H1 (cell line): ENCODE results near the gene RPLP2. TPM values are rescaled to one million over a fixed set of nuclear protein-coding genes. Genes with fewer than 3 reads are reported as not detected.
A peak's percentile ranks its signal among the peaks of the same experiment; 100 is the strongest.

Experiments used
- CEBPB ChIP-seq: IDR thresholded peaks from 2 replicates; pipeline ENCODE4 v1.6.1; 2012; ENCODE audit warnings: low read depth, low read length
- CHD1 ChIP-seq: IDR thresholded peaks from 2 replicates; pipeline ENCODE4 v1.6.1; 2012; ENCODE audit warnings: low read depth, low read length, improper control_type of control experiment
- CREB1 ChIP-seq: IDR thresholded peaks from 2 replicates; pipeline ENCODE4 v1.6.1; 2012; ENCODE audit warnings: inconsistent platforms
- HDAC2 ChIP-seq, 2 experiments: fragments of 300-600 bp in 1 of 2; sonication (generic) in 1 of 2; IDR thresholded peaks; 2 replicates each; pipeline ENCODE4 v1.6.1; 2011 to 2012; ENCODE audit warnings: low read depth in 2 of 2, low read length in 2 of 2, mild to moderate bottlenecking in 2 of 2, moderate library complexity in 2 of 2, borderline replicate concordance in 1 of 2, inconsistent platforms in 1 of 2
- NRF1 ChIP-seq: IDR thresholded peaks from 2 replicates; pipeline ENCODE4 v1.6.1; 2011; ENCODE audit warnings: mild to moderate bottlenecking, low read depth, low read length, improper control_type of control experiment
- SAP30 ChIP-seq: fragments of 300-600 bp; sonication (generic); IDR thresholded peaks from 2 replicates; pipeline ENCODE4 v1.7.1; 2012; ENCODE audit warnings: low read length, moderate library complexity, mild to moderate bottlenecking, inconsistent platforms; ENCODE audit not compliant: insufficient read depth, insufficient replicate concordance
- SP1 ChIP-seq: IDR thresholded peaks from 2 replicates; pipeline ENCODE4 v1.6.1; 2011; ENCODE audit warnings: low read depth, low read length
- SP2 ChIP-seq: IDR thresholded peaks from 2 replicates; pipeline ENCODE4 v1.6.1; 2012; ENCODE audit warnings: mild to moderate bottlenecking, low read length, inconsistent platforms
- SUZ12 ChIP-seq: fragments of 200-600 bp; sonication (generic); IDR thresholded peaks from 2 replicates; pipeline ENCODE4 v1.6.1; 2012; ENCODE audit warnings: mild to moderate bottlenecking, inconsistent platforms, low read length, moderate library complexity, mixed read lengths
- polyA plus RNA-seq, 7 experiments: library from polyadenylated mRNA; depleted of rRNA in 3 of 7; stranded (reverse) in 5 of 7; unstranded in 2 of 7; fragments of >200 nt in 5 of 7; fragments of 200-250 nt in 2 of 7; gene quantifications; 1 replicate in 5 of 7; 2 replicates in 1 of 7; 4 replicates in 1 of 7; pipeline versions ENCODE4 v1.2.1 to v1.2.3, GENCODE V29; 2011 to 2013; ENCODE audit warnings: missing spikeins in 2 of 7, mixed read lengths in 2 of 7
- total RNA-seq: library from RNA; stranded (reverse); fragmentation: NEBNext Ultra II Directional; extraction: Animal tissue kit (Norgen Biotek cat#: 25700); gene quantifications from 2 replicates; pipeline ENCODE4 v1.2.1, GENCODE V29; 2021
- TF ChIP-seq, protein P1 (sequence below): IDR thresholded peaks from 2 replicates; pipeline ENCODE4 v1.6.1; 2011; ENCODE audit warnings: low read depth, mild to moderate bottlenecking, low read length; ENCODE audit not compliant: insufficient read depth

Gene RPLP2
- total and polyA plus RNA-seq, 2 of the 8 experiments (the other 6 are each of a cell fraction or from before 2014, with no cell fraction given), result 1,789 to 2,106 TPM

DNA sequence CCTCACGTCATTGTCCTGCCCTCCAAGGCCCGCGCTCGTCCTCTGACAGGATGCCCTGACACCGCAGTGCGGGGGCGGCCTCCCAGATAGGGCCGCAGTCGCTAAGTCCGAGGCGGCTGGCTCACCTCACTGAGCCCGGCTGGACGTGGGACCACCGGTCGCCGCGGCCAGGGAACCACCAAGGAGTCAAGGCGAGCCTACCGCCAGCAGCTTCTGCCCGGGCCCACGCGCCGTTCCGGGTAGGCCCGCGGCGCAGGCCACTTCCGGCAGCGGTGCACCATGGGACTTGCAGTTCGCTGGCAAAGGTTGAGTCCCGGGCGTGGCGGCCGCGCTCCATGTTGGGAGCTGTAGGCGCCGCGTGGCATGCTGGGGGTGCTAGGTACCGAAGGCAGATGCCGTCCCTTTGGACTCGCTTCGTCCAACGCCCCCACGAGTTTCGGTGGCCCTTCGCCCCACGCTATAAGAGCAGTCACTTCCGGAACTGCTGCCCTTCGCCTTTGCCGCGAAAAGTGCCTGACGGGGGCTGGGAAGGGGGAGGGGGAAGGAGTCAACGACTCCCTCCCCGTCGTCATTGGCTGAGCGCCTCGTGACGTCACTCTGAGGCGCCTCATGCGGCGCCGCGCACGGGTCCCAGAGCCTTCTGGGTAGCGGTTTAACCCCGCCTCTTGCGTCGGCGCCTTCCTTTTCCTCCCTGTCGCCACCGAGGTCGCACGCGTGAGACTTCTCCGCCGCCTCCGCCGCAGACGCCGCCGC lies at the start of gene RPLP2 (continued):
- TF ChIP-seq SAP30, result no peak
- no peak for TF ChIP-seq CEBPB
- 0 out of 4 replicates have a peak, but pooled peaks of 1 of the 2 experiments have one; percentile 43 for TF ChIP-seq HDAC2 (IDR thresholded peaks at IDR 0.05; ENCODE audit: borderline replicate concordance in 1 of 2, low read depth in 2 of 2, low read length in 2 of 2)
- TF ChIP-seq CREB1, result peak; percentile 99
- no peak for TF ChIP-seq SP2
- TF ChIP-seq SP1, result peak; percentile 82; the same call in 1 of the 2 replicates
- TF ChIP-seq NRF1, result no peak
- TF ChIP-seq, protein P1, sequence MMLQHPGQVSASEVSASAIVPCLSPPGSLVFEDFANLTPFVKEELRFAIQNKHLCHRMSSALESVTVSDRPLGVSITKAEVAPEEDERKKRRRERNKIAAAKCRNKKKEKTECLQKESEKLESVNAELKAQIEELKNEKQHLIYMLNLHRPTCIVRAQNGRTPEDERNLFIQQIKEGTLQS, result peak; percentile 94
- TF ChIP-seq SUZ12, result no peak
- no peak for TF ChIP-seq CHD1
